ENCODE results near the gene CES1.

DNA sequence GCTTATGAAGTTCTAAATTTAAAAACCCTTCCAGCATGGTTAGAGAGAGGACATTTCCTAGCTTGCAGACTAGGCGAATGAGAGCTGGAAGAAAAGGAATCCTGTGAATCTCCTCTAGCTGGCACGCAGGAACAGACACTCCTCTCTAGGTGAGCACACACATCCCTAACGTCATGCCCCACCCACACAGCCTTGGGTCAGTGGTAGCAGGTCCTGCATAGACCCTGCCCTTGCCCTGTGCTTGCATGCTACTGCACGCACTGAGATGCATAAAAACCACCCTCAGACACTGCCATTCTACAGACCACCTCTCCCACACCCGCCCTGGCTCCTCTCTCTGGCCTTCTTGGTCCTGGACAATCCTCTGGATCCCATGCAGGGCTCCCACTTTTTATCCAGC lies 23.5 kb downstream of the CES1 start:
- TF ChIP-seq, protein P1, sequence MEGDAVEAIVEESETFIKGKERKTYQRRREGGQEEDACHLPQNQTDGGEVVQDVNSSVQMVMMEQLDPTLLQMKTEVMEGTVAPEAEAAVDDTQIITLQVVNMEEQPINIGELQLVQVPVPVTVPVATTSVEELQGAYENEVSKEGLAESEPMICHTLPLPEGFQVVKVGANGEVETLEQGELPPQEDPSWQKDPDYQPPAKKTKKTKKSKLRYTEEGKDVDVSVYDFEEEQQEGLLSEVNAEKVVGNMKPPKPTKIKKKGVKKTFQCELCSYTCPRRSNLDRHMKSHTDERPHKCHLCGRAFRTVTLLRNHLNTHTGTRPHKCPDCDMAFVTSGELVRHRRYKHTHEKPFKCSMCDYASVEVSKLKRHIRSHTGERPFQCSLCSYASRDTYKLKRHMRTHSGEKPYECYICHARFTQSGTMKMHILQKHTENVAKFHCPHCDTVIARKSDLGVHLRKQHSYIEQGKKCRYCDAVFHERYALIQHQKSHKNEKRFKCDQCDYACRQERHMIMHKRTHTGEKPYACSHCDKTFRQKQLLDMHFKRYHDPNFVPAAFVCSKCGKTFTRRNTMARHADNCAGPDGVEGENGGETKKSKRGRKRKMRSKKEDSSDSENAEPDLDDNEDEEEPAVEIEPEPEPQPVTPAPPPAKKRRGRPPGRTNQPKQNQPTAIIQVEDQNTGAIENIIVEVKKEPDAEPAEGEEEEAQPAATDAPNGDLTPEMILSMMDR (IDR thresholded peaks at IDR 0.05): no peak
- no peak for TF ChIP-seq POLR2A (IDR thresholded peaks at IDR 0.05)

Measured in ovary (tissue), 3 donors.